ENCODE results near the gene RER1.

RER1 gene

GRCh38 chr1:2407991-2408275 is 16.3 kb downstream of the RER1 start:
- DNase-seq (ENCODE audit: low read depth), result no peak

GRCh38 chr1:2408456-2408855 is 16.8 kb downstream of the RER1 start:
- no peak for DNase-seq (ENCODE audit: low read depth)

- DNase-seq (ENCODE audit: low read depth), result no peak
Observed at GRCh38 chr1:2408859-2409276, 17.2 kb downstream of the RER1 start.

- DNase-seq (ENCODE audit: low read depth), result no peak
Observed at GRCh38 chr1:2409745-2410144, 18.1 kb downstream of the RER1 start.

GRCh38 chr1:2411801-2412394 is 20.3 kb downstream of the RER1 start:
- DNase-seq (ENCODE audit: low read depth), result peak; percentile 41

GRCh38 chr1:2412395-2412772 is 20.7 kb downstream of the RER1 start, which contains the start of gene PEX10:
PEX10 (minus strand) TSS chr1:2412564; CDS start chr1:2412502, 62 bp downstream.
- peak; percentile 96 for DNase-seq (ENCODE audit: low read depth)

- DNase-seq (ENCODE audit: low read depth), result peak; percentile 65
Observed at GRCh38 chr1:2412773-2413494, 21.3 kb downstream of the RER1 start.

- DNase-seq (ENCODE audit: low read depth), result no peak
Observed at GRCh38 chr1:2413495-2414296, 22.1 kb downstream of the RER1 start.

- peak; percentile 73 for DNase-seq (ENCODE audit: low read depth)
Observed at GRCh38 chr1:2414297-2414958, 22.8 kb downstream of the RER1 start.

- DNase-seq (ENCODE audit: low read depth), result no peak
Observed at GRCh38 chr1:2415337-2415736, 23.7 kb downstream of the RER1 start.

- no peak for DNase-seq (ENCODE audit: low read depth)
Observed at GRCh38 chr1:2415801-2416208, 24.2 kb downstream of the RER1 start.

GRCh38 chr1:2416403-2416802 is 24.8 kb downstream of the RER1 start:
- no peak for DNase-seq (ENCODE audit: low read depth)

GRCh38 chr1:2417083-2417832 is 25.6 kb downstream of the RER1 start:
- DNase-seq (ENCODE audit: low read depth), result no peak

GRCh38 chr1:2417833-2418225 is 26.2 kb downstream of the RER1 start:
- DNase-seq (ENCODE audit: low read depth), result no peak

- DNase-seq (ENCODE audit: low read depth), result no peak
Observed at GRCh38 chr1:2418791-2419320, 27.2 kb downstream of the RER1 start.

- DNase-seq (ENCODE audit: low read depth), result no peak
Observed at GRCh38 chr1:2419416-2419815, 27.8 kb downstream of the RER1 start.

GRCh38 chr1:2422523-2422922 is 30.9 kb downstream of the RER1 start:
- no peak for DNase-seq (ENCODE audit: low read depth)

GRCh38 chr1:2425892-2426291 is 34.3 kb downstream of the RER1 start:
- DNase-seq (ENCODE audit: low read depth), result no peak

GRCh38 chr1:2426540-2426939 is 34.9 kb downstream of the RER1 start:
- no peak for DNase-seq (ENCODE audit: low read depth)

GRCh38 chr1:2427051-2427450 is 35.4 kb downstream of the RER1 start:
- no peak for DNase-seq (ENCODE audit: low read depth)

GRCh38 chr1:2427976-2428375 is 36.3 kb downstream of the RER1 start:
- no peak for DNase-seq (ENCODE audit: low read depth)

GRCh38 chr1:2428490-2428889 is 36.8 kb downstream of the RER1 start:
- DNase-seq (ENCODE audit: low read depth), result no peak
